HL-60 (cell line): Measurements from ENCODE around the gene NRG4.
"Not testable (repeated sequence)": the region's sequence is repeated elsewhere in the genome, so short reads cannot be mapped to it uniquely, and the experiment has no call there.

Experiments
- DNase-seq, 2 experiments: peaks; one replicate each; pipeline ENCODE4 v3.0.0-alpha.2; 2010 to 2020; ENCODE audit warnings: low read depth in 1 of 2, low spot score in 1 of 2
- H3K27ac ChIP-seq: fragments of 250-450 bp; sonication (Bioruptor Pico); replicated peaks from 2 replicates; pipeline ENCODE4 v1.5.1; 2020; ENCODE audit warnings: mild to moderate bottlenecking, moderate library complexity
- H3K27me3 ChIP-seq: fragments of 250-450 bp; sonication (Bioruptor Pico); 2 replicates; pipeline ENCODE4 v1.5.1; 2021; ENCODE audit warnings: mild to moderate bottlenecking, moderate library complexity; ENCODE audit not compliant: insufficient read depth, poor library complexity, severe bottlenecking
- H3K4me3 ChIP-seq: replicated peaks from 2 replicates; pipeline ENCODE4 v1.5.1; 2011; ENCODE audit warnings: mild to moderate bottlenecking, control low read depth, low read length; ENCODE audit not compliant: insufficient read depth
- GABPA ChIP-seq: IDR thresholded peaks from 2 replicates; pipeline ENCODE4 v1.6.1; 2012; ENCODE audit warnings: low read depth
- POLR2AphosphoS5 ChIP-seq: IDR thresholded peaks from 2 replicates; pipeline ENCODE4 v1.6.1; 2012; ENCODE audit warnings: low read depth
- SPI1 ChIP-seq: IDR thresholded peaks from 2 replicates; pipeline ENCODE4 v1.6.1; 2012; ENCODE audit warnings: low read depth, mild to moderate bottlenecking, borderline replicate concordance
- TF ChIP-seq, protein P1 (sequence below): IDR thresholded peaks from 2 replicates; pipeline ENCODE4 v1.6.1; 2012; ENCODE audit warnings: low read depth; ENCODE audit not compliant: insufficient replicate concordance
- TF ChIP-seq, protein P2 (sequence below): IDR thresholded peaks from one replicate; pipeline ENCODE4 v1.5.1; 2011; ENCODE audit warnings: low read length, control low read depth, inconsistent platforms; ENCODE audit not compliant: insufficient read depth

NRG4 gene

DNA sequence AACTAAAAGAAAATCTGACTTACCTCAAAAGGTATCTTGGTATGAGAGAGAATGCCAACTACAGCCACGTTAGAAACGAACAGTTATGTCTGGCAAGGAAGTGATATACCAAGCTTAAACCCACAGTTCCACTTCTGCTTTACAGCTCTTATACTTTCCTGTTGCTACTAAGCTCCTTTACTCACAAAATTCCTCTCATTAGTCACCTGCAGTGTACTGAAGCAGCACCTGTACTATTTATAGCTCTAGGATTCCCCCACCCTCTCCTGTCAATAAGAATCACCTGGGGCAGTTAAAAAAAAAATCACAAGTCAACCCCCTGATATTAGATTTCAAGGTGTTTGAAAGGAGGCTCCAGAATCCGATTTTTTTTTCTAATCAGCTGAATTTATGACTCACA, 44.7 kb upstream of the NRG4 start:
- Histone ChIP-seq H3K27ac (peak overlapping the region; percentile 60), H3K27me3 (peaks cover 3% of the 10 kb centered on the region), H3K4me3 (peak overlapping the region; percentile 25)
- TF ChIP-seq, protein P1, sequence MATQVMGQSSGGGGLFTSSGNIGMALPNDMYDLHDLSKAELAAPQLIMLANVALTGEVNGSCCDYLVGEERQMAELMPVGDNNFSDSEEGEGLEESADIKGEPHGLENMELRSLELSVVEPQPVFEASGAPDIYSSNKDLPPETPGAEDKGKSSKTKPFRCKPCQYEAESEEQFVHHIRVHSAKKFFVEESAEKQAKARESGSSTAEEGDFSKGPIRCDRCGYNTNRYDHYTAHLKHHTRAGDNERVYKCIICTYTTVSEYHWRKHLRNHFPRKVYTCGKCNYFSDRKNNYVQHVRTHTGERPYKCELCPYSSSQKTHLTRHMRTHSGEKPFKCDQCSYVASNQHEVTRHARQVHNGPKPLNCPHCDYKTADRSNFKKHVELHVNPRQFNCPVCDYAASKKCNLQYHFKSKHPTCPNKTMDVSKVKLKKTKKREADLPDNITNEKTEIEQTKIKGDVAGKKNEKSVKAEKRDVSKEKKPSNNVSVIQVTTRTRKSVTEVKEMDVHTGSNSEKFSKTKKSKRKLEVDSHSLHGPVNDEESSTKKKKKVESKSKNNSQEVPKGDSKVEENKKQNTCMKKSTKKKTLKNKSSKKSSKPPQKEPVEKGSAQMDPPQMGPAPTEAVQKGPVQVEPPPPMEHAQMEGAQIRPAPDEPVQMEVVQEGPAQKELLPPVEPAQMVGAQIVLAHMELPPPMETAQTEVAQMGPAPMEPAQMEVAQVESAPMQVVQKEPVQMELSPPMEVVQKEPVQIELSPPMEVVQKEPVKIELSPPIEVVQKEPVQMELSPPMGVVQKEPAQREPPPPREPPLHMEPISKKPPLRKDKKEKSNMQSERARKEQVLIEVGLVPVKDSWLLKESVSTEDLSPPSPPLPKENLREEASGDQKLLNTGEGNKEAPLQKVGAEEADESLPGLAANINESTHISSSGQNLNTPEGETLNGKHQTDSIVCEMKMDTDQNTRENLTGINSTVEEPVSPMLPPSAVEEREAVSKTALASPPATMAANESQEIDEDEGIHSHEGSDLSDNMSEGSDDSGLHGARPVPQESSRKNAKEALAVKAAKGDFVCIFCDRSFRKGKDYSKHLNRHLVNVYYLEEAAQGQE = no peak
- TF ChIP-seq SPI1 (peak; percentile 95), POLR2AphosphoS5 (no peak), GABPA (no peak)
- DNase-seq = peak; percentile 16 to 48

DNA sequence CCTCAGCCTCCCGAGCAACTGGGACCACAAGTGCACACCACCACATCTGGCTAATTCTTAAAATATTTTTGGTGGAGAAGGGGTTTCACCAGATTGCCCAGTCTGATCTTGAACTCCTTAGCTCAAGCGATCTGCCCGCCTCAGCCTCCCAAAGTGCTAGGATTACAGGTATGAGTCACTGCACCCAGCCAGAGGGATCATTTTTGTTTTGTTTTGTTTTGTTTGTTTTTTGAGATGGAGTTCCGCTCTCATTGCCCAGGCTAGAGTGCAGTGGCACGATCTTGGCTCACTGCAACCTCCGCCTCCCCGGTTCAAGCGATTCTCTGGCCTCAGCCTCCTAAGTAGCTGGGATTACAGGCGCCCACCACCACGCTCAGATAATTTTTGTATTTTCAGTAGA, 42.0 kb upstream of the NRG4 start:
- H3K4me3 ChIP-seq, DNase-seq, H3K27ac ChIP-seq, H3K27me3 ChIP-seq: not testable (repeated sequence)

DNA sequence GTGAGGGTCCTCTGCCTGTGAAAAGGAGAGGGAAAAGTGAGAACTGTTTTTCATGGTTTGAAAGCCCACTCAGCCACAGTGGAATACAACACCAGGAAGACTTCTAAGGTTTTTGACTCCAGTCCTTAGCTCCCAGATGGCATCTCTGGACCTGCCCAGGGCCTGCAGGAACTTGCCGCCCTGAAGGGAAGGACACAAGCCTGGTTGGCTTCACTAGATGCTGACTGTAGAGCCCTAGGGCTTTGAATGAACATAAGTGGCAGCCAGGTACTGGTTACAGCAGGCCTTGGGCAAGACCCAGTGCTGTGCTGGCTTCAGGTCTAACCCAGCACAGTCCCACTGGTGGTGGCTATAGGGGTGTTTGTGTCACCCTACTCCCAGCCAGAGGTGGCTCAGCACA, 26.3 kb upstream of the NRG4 start:
- no peak for DNase-seq
- no peak overlapping the region for H3K4me3 ChIP-seq
- TF ChIP-seq POLR2AphosphoS5 = no peak
- no peak for TF ChIP-seq SPI1
- TF ChIP-seq, protein P1 = no peak
- TF ChIP-seq GABPA = no peak
- TF ChIP-seq, protein P2, sequence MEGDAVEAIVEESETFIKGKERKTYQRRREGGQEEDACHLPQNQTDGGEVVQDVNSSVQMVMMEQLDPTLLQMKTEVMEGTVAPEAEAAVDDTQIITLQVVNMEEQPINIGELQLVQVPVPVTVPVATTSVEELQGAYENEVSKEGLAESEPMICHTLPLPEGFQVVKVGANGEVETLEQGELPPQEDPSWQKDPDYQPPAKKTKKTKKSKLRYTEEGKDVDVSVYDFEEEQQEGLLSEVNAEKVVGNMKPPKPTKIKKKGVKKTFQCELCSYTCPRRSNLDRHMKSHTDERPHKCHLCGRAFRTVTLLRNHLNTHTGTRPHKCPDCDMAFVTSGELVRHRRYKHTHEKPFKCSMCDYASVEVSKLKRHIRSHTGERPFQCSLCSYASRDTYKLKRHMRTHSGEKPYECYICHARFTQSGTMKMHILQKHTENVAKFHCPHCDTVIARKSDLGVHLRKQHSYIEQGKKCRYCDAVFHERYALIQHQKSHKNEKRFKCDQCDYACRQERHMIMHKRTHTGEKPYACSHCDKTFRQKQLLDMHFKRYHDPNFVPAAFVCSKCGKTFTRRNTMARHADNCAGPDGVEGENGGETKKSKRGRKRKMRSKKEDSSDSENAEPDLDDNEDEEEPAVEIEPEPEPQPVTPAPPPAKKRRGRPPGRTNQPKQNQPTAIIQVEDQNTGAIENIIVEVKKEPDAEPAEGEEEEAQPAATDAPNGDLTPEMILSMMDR = no peak
- H3K27me3 ChIP-seq = no peaks in the 10 kb centered on the region
- H3K27ac ChIP-seq = no peak overlapping the region

DNA sequence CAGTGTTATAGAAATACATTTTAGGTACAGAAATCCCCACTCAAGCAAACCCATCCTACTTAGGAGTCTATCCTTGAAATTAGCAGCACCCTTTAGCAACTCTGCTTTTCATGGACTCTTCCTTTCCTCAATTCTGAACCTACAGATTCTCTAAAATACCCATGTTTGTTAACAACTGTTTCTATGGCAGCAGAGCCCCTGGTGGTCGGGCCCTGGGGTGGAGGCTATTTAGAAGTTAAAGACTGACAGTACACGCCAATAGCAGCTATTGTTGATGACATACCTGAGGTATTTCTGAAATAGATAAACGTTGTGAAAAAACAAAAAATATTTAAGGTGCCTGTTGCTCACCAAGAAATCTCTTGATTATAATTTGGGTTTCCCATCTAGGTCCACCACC, 23.4 kb upstream of the NRG4 start:
- no peak for DNase-seq
- TF ChIP-seq POLR2AphosphoS5 = no peak
- H3K27ac ChIP-seq = no peak overlapping the region
- no peaks in the 10 kb centered on the region for H3K27me3 ChIP-seq
- no peak overlapping the region for H3K4me3 ChIP-seq

DNA sequence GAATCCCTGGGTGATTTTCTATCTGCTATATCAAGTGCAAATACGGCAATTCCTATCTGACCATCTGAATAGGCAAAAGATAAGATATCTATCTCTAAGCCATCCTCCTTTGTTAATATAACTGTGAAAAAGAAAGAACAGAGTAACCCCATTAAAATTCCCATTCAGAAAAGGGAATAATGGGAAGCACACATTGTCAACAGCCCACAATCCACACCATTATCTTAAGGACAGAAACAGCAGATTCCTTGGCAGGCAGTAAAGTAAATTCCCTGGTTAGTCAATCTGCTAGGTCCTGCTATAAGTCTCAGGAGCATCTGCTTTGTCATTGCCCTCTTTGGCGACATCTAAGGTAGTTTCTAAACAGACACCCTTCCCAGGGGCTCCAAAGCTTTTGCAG, 21.9 kb upstream of the NRG4 start:
- no peak for TF ChIP-seq GABPA
- TF ChIP-seq SPI1 = no peak
- TF ChIP-seq POLR2AphosphoS5 = no peak
- TF ChIP-seq, protein P1 = no peak
- TF ChIP-seq, protein P2 = no peak
- no peaks in the 10 kb centered on the region for H3K27me3 ChIP-seq
- no peak overlapping the region for H3K4me3 ChIP-seq
- H3K27ac ChIP-seq = no peak overlapping the region
- DNase-seq = no peak
